GM18499 (cell line): ENCODE measurements around the gene DVL1.

Source experiments
- ATAC-seq: cut with Tn5 transposase; IDR thresholded peaks from one replicate; pipeline ENCODE4 v1.9.1; 2021; ENCODE audit warnings: moderate number of reproducible peaks; ENCODE audit not compliant: insufficient read depth, unreplicated experiment

The DVL1 gene

DNA sequence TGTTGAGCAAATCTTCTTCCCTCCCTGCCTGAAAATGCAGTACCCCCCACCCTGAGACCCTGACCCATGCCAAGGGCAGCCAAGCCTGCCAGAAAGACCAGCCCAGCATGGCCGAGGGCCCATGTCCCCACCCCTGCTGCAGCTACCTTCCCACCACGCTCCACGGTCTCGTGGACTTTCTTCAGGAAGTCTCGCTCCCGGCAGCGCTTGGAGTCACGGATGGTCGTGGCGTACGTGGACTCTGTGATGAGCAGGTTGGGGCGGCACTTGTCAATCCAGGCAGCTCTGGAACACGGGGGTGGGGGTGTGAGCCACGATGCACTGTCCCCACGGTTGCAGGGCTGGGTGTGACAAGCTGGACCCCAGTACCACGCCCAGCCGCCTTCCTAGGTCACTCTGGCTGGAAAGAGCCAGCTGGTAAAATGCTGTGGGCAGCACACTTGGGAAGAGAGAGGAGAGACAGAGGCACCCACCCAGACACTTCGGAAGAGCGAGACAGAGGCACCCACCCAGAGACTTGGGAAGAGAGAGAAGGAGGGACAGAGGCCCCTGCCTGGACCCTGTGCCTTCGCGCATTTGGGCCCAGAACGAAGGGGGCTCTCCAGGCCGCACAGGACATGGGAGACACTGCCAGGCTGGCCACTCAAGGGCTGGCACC, 34.4 kb downstream of the DVL1 start:
- ATAC-seq = no peak

DNA sequence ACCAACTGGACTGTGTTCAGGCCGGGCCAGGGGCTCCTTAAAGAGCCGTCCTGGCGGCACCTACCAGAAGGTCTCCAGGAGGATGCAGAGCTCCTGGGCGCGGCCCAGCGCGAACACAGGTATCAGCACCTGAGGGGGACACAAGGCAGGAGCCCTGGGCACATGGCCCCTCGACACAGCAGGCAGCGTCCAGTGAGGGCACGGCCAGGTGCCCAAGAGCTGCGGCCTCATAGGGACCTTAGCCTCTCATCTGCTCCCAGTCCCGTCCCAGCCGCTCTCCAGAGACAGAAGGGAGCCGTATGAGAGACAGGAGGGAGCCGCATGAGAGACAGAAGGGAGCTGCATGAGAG, 35.0 kb downstream of the DVL1 start:
- no peak for ATAC-seq

DNA sequence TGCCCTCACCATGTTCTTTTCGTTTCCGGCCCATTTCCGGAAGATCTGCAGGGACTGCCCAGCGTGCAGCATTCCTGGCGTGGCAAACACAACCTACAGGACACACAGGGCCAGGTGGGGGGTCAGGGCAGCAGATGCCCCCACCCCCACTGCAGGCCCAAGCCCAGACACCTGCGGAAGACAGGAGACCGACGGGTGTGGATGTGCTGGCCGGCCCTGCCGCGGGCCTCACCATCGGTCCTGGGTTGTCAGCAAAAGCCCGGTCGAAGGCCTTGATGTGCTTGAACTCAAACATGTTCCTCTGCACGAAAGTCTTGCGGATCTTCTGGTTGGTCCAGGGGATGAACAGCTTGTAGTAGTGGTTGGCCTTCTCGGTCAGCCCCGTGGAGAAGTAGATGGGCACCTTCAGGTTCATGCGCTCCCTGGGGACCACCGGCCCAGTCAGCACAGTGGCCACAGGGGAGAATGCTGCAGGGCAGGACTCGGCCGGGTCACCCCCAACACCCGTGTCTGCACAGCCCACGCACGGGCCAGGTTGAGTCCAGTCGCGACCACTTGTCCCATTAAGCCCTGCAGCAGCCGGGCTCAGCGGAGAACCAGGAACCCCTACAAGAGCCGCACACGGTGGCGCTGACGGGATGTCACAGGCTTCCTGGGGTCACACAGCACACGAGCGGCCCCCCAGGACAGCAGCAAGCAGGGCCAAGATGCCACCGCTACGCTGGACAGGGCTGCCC, 35.5 kb downstream of the DVL1 start:
- ATAC-seq = no peak

DNA sequence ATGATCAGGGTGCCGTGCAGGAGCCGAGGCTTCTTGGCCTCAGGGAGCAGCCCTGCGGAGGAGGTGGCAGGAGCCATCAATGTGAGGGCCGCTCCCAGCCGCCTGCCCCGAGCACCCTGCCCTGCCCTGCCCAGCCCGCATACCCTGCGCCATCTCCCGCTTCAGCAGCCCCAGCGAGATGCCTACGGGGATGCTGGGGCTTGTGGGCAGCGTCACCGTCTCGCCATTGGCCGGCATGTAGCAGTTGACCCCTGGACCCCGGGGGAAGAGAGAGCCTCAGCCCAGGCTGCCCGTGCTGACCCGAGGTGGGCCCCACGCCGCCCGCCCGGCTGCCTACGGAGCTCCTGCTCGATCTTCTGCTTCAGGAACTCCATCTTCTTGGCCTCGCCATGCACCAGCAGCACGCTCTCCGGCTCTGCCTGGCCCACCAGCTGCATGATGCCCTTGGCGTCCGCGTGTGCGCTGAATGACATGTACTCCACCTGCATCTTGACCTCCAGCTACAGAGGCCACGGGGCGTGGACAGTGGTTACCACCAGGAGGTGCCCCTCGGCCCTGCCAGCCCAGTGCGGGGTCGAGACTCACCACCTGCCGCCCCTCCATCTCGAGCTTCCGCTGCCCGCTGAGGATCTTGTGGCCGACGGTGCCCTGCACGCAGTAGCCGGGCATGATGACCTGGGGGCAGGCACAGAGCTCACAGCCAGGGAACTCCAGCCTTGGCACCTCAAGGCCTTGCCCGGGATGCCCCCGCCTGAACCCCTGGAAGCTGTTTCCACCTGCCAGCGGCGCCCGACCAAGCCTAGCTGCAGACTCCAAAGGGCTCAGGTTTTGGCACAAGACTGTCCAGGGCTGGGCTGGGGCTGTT, 36.5 kb downstream of the DVL1 start:
- no peak for ATAC-seq

DNA sequence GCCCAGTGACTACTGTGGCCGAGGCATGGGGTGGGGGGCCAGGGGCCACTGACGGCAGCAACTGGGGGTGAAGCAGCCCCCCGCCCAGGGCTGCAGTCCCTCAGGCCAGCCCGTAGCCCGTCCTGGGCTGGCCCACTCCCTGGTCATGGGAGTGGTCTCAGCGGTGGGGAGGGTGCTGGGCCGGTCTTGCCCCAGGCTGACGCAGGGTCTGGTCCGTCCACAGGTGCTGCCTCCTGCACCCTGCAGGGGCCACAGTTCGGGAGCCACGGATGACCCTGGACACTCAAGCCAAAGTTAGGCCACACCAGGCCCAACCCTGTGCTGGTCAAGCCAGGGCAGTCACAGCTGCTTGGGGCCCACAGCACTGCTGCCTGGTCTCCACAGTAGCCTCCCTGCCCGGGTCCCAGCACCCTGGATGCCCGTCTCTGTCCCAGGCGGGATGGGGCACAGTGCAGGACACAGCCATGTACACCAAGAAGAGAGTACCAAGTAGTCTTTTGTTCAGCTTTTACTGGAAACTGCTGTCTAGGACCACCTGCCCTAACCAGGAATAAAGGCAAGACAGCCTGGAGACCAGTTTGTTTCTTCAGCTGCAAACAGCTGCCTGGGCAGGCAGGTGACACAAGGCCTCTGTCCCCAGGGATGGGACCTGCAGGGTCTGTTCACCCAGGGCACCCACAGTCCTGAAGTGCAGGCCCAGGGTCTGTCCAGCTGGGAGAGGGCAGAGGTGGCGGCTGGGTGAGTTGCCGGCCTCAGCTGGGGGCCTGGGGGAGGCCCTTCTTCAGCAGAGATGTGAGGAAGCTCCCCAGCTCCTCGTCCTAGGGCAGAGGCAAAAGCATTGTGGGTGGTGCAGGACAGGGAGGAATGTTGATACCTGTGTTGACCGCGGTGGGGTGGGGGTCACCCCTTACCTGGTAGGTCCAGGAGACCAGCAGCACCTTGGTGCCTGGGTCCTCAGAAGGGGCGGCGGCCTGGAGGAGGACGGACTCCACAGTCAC, 37.8 kb downstream of the DVL1 start:
- ATAC-seq = no peak

DNA sequence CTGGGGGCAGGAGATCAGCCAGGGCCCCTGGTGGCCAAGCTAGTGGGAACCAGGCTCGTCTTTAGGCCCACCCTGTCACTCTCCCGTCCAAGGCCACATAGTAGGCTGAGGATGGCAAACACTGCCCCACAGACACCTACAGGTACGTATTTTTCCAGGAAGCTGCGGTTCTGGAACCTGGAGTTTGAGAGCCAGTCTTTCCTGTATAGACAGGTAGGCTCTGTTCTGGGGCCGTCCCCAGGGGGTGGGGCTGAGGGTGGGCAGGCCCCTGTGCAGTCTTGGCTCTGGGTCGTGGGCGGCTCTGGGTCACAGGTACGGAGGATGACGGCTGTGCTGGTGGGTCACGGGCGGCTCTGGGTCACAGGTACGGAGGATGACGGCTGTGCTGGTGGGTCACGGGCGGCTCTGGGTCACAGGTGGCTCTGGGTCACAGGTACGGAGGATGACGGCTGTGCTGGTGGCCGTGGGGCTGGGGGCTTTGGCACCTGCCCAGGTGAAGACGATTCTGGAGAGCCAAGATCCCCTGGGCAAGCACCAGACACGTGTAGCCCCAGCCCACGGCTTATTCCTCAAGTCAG, 38.7 kb downstream of the DVL1 start:
- no peak for ATAC-seq

DNA sequence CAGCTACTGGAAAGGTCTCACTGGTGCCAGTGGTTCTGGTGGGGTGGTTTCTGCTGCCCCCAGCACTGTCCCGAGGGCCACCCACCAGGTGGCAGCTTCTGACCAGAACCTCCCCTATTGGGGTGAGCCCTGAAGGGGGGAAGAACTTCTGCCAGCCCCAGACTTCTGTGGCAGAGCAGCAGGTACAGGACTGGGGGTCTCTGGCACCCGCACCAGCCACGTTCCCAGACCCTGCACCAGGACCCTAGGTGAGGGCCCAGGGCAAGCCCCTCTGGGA, 39.2 kb downstream of the DVL1 start:
- no peak for ATAC-seq

DNA sequence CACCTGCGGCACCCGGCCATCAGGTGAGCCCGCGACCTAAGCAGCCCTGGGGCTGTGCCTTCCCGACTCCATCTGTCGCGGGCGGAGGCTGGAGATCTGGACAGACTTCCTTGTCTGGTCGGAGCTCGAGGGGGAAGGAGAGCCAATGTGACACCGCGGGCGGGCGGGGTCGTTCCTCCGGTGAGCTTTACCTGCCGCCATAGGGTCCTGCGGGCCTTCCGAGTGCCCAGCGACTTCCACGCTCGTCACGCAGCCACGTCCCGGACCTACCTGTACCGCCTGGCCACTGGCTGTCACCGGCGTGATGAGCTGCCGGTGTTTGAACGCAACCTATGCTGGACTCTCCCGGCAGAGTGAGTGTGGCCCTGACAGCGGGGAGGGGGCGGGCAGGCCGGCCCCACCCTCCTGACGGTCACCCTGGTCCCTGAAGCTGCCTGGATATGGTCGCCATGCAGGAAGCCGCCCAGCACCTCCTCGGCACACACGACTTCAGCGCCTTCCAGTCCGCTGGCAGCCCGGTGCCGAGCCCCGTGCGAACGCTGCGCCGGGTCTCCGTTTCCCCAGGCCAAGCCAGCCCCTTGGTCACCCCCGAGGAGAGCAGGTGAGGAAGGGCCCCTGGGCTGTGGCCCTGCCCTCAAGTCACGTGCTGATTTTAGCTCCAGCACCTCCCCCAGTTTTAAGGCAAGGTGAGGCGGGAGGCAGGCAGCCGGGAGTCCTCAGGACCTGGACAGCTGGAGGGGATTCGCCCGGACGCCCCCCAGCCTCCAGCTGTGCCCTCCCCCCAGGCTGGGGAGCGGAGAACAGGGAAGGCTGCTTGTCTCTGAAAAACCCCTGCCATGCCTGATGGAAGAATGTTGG, 39.7 kb downstream of the DVL1 start:
- no peak for ATAC-seq

DNA sequence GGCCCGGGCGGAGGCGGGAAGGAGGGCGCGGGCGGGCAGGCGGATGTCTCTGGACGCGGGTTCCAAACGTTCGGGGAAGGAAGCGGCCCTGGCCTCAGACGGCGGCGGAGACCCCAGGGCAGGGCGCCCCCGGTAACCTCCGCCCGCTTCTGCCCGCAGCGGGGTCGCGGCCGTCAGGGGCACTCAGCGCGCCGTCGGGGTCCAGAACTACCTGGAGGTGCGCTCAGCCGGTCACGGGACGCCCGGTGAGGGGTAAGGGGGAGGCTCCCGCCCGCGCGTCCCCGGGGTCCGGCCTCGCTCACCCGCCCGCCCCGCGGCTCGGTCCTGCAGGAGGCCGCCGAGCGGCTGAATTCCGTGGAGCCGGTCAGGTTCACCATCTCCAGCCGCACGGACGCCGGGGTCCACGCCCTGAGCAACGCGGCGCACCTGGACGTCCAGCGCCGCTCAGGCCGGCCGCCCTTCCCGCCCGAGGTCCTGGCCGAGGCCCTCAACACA, 40.4 kb downstream of the DVL1 start:
- ATAC-seq = no peak

DNA sequence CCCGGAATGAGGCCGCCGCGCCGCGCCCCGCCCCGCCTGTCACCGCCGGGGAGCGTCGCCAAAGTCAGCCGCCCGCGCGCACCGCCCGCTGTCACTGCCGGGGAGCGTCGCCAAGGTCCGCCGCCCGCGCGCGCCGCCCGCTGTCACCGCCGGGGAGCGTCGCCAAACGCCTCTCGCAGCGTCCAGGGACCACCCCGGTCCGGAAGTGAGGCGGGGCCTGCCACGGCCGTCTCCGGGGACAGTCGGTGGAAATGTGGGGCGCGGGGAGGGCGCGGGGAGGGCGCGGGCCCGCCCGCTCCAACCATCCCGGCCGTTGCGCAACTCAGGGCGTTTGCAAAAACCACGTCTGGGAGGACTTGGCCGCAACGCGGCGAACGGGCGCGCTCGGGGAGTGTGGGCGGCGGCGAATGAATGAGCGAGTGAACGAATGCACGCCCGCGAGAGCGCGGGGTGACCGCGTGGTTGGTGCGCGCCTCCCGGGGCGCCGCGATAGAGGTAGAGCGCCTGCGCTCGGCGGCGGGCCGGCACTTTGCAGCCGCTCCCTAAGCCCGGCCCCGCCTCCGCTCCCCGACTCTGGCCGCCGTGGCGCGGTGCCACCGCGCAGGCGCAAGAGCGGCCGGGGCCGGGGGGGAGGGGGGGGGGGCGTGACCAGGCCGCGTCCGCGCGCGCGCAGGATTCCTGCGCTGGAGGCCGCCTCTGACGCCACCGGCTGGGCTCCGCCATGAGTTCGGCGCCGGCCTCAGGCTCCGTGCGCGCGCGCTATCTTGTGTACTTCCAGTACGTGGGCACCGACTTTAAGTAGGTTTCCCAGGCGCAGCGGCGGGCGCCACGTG, 41.1 kb downstream of the DVL1 start, which contains the start of the genes ACAP3 and PUSL1:
Gene ACAP3 (minus strand): TSS at position 8 of the 833 bp plus-strand sequence. CDS start 115 bp downstream, outside the sequence.
Gene PUSL1 (plus strand): TSS at position 675 of the 833 bp plus-strand sequence. CDS start 47 bp downstream, at position 722.
- ATAC-seq = no peak

DNA sequence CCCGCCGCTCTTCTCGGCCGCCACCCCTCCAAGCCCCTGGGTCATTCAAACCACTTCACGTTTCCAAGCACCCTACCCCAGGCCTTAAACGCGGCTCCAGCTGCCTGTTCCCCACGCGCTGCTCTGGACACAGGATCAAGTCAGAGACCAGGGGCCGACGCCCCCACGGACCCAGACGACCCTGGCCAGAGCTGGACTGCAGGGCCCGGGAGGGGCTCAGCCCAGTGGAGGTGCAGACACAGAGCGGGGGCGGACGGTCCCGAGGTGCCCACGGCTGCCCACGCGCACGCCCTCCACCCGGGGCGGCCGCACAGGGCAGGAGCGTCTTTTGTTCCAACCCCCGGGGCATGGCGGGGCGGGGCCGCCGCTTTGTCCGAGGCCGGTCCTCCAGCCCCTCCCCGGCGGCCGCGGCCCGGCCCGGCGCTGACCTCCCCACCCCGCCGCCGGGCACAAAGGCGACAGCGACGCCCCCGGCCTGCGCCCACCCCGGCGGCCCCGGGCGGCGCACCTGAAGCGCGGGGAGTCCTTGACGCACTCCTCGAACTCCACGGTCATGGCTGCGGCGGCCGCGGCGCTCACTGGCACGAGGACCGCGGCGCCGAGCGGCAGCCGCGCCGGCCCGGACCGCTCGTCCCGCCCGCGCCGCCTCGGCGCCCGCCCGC, 41.8 kb downstream of the DVL1 start:
- ATAC-seq = no peak

DNA sequence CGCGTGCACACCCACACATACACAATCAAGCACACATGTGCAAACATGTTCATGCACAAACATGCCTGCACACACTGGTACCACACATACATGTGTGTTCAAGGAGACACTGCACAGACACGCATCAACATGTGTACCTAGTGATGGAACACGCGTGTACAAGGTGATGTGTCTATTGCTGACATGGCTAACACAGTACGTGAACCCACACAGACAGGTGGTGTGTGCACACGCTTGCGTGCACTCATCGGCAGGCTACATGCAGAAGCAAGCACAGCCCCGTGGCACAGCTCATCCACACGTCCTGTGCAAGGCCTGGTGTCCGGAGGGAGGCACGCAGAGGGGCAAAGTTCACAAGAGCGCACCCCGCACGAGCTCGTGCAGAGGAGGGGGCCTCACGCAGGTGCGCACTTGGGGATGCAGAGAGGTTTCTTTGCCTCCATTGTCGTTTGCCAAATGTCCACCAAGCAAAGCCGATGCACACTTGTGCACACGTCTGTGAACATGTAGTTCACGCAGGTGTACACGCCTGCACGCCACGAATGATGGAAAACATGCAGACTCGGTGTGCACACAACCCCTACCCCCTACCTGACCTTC, 42.5 kb downstream of the DVL1 start:
- ATAC-seq = no peak

DNA sequence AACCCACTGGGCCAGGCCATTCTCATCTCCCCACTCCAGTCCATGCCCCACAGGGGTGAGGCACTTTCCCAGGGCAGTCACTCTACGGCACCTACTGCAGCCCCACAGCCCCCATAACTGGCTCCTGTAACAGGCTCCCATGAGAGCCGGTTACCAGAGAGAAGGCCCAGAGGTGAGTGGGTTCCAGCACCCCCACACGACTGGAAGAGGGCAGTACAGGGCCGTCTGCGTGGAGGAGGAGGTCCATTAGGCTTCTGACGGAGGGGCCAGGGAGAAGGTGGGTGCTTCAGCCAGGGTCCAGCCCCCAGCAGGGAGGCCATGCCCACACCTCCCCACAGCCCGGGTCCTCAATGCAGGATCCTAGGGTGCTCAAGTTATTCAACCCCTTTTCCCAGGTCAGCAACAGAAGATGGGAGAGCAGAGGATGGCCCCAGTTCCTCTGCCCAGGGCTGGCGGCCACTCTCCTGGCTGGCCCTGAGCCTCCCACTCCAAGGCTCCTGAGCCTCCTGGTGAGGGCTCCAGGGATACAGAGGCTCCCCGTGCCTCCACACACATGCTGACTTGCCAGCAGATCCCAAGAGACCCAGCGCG, 43.1 kb downstream of the DVL1 start:
- ATAC-seq = no peak

DNA sequence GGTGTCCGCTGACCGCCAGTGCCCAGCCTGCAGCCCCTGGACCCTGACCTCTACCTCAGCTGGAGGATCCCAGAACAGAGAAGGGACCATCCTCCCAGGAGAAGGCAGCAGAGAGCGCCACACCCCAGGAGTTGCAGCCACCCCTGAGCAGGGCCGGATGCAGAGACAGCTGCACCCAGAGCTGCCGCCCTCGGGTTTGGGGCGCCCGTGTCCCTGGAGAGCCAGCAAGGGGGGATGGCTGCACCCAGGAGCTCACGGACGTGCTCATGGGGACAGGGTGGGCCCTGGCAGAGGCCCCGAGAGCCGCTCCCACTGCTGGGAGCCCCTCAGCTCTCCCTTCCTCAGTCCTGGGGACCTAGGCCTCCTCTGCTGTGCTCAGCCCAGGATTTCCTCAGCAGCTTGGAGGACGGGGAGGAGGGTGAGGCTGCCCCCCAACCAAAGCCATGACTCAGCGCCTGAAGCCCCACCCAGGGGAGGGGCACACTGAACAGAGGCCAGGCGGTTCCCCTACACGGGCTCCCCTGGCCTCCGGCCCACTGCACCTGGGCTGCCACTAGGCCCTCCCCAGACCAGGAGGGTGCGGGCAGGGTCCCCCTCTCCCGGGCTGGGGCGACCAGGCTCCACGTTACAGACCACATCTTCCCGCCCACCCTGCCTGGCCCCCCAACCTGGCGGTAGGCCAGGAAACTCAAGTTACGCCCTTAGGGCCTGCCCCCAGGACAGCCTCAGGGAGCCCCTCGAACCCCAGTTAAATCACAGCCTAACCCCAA, 43.7 kb downstream of the DVL1 start:
- no peak for ATAC-seq

DNA sequence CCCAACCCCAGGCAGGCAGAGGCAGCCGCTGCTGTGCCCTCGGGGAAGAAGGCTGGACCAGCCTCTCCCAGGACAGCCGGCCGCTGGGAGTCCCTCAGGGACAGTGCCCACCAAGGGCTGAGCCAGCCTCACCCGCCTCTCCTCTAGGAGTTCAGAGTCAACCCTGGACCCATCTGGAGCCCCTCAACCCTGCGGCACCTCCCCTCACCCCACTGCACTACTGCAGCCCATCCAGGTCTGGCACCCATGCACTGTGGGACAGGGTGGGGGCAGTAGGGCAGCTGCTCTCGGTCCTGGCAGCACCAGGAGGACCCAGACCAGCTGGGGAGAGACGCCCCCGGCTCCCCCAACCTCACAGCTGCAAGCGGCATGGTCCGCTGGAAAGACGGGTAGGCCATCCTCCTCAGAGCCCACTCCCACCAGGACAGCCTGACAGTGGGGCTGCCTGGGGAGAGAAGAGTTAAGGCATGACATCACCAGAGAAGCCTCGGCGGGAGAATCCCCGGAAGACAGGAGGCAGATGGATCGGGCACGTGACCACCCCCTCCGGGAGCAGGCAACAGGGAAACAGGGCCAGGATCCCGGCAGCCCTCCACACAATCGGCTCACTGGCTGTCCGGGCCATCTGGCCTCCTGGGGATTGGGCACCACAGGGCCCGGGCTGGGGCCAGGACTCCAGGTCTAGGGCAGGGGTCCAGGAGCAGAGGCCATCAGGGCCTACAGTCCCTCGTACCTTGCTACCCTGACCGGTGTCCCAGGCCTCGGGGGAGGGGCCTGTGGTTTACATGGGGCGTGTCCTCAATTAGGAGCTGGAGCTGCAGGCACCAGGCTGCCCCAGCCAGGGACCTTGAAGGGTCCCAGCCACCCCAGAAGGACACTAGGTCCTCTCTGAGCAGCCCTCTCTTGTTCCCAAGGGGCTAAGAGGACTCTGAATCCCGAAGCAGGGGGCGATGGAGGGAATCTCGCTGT, 44.6 kb downstream of the DVL1 start:
- no peak for ATAC-seq
